HepG2 (cell line): ENCODE results near the gene CACNA2D3.

Experiments used
- CTCF ChIP-seq: sonication (generic); formaldehyde crosslinking; IDR thresholded peaks from 2 replicates; pipeline ENCODE4 v1.5.0; 2020; ENCODE audit warnings: mild to moderate bottlenecking, missing genetic modification reagents, moderate library complexity
- RFX3 ChIP-seq: IDR thresholded peaks from 2 replicates; pipeline ENCODE4 v1.6.1; 2016; ENCODE audit warnings: missing biosample characterization, missing genetic modification reagents
- TP53 ChIP-seq: sonication (generic); formaldehyde crosslinking; conservative IDR thresholded peaks from 2 replicates; pipeline ENCODE4 v1.4.0; 2020; ENCODE audit warnings: missing genetic modification reagents

GRCh38 chr3:54591157-54591556 is 468.8 kb downstream of the CACNA2D3 start:
- TF ChIP-seq CTCF (CRISPR knock-in tag) = no peak
- TF ChIP-seq TP53 = no peak
- TF ChIP-seq RFX3 (CRISPR knock-in tag) = no peak
